Fibroblast of skin of left biceps (primary cell): ENCODE measurements around the gene ZNF343.
"Not testable (repeated sequence)": the region's sequence is repeated elsewhere in the genome, so short reads cannot be mapped to it uniquely, and the experiment has no call there.

ENCODE experiments used
- DNase-seq, 2 experiments: peaks; one replicate each; pipeline ENCODE4 v3.0.0-alpha.2; 2013; ENCODE audit warnings: low read depth in 2 of 2

ZNF343 gene

GRCh38 chr20:2521369-2522305 lies 12.9 kb upstream of the ZNF343 start:
- DNase-seq, result no peak

GRCh38 chr20:2520617-2521016 lies 11.9 kb upstream of the ZNF343 start:
- DNase-seq, result no peak

- DNase-seq, result peak; percentile 86 to 88
Observed at GRCh38 chr20:2519115-2519809, 10.5 kb upstream of the ZNF343 start.

DNA sequence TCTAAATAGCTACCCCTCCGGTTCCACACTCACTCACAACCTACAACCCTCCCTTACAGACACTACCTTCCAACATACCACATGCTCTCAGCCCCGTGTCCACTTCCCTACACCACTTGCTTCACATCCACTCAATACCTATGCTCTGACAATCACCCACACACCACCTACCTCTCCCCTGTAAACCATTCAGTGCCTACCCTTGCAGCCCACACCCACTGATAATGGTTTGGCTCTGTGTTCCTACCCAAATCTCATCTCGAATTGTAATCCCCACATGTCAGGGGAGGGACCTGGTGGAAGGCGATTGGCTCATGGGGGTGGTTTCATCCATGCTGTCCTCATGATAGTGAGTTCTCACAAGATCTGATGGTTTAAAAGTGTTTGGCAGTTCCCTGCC lies 9.8 kb upstream of the ZNF343 start:
- no peak for DNase-seq

GRCh38 chr20:2518096-2518495 lies 9.4 kb upstream of the ZNF343 start:
- no peak for DNase-seq

DNA sequence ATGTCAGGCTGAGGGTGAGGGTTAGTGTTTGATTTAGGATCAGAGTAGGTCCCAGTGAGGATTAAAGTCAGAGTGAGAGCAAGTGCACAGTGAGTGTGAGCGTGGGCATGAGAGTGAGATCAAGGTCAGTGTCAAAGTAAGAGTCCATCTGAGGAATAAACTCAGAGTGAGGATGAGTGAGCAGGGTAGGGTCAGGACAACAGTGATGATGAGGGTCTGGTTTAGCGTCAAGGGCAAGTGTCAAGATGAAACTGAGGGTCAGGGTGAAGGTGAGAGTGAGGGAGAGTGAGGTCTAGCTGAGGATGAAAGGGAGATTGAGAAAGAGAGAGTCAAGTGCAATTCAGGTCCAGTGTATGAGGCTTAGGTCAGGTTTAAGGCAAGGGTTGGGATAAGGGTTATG lies 7.7 kb upstream of the ZNF343 start:
- DNase-seq, result no peak

GRCh38 chr20:2515203-2515602 lies 6.5 kb upstream of the ZNF343 start:
- no peak for DNase-seq

DNA sequence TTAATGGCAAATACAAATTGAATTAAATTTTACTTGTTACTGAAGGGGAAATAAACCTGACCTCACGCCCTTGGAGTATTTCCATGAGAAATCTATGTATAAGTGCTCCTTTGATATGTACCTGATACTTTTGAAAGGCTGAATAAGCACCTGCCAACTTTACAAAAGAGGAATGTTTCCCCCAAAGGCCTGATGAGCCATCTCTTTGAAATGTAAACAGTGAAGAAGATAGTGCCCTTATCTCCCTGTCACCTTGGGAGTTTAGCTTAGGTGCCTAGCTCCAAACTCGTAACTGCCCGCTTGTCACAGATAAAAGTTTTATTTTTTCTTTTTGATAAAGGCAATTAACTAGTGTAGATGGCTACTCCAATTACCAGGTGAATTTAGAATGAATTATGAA lies 1.1 kb upstream of the ZNF343 start:
- DNase-seq, result no peak

DNA sequence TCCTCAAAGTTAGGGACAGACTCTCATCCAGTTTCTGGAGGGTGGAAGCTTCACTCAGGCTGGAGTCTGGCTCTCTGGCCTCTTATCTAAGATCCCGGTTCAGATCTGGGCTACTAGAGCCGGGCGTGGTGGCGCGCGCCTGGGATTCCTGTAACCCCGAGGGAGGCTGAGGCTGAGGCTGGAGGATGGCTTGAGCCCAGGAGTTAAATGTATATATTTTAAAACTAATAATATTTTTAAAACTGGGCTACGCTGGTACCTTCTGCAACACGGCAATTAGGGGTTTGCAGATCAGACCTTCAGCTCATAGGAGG lies 710 bp upstream of the ZNF343 start:
- no peak for DNase-seq

GRCh38 chr20:2507875-2508630 lies 662 bp downstream of the ZNF343 start:
- no peak for DNase-seq

DNA sequence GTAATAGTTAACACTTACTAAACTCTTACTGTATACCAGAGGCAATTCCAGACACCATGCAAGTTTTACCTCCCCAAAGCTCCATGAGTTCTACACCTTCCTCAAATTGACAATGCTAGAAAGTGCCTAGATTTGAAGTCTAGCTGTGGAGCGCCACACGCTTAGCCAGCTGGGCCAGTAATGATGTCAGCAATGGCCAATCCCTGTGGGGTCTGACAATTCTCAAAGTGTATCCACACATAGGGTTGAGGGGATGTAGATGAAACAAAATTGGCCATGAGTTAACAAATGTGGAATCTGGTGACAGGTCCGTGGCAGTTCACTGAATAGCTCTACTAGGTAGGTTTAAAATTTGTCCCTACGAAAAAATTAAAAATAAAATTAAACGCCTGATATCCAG lies 1.3 kb downstream of the ZNF343 start:
- DNase-seq, result no peak

- not testable (repeated sequence) for DNase-seq
Observed at GRCh38 chr20:2506426-2506825, 2.3 kb downstream of the ZNF343 start.

GRCh38 chr20:2504803-2505202 lies 3.9 kb downstream of the ZNF343 start:
- DNase-seq, result not testable (repeated sequence)

DNA sequence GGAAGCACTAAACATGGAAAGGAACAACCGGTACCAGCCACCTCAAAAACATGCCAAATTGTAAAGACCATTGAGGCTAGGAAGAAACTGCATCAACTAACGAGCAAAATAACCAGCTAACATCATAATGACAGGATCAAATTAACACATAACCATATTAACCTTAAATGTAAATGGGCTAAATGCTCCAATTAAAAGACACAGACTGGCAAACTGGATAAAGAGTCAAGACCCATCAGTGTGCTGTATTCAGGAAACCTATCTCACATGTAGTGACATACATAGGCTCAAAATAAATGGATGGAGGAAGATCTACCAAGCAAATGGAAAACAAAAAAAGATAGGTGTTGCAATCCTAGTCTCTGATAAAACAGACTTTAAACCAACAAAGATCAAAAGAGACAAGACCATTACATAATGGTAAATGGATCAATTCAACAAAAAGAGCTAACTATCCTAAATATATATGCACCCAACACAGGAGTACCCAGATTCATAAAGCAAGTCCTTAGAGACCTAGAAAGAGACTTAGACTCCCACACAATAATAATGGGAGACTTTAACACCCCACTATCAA lies 5.8 kb downstream of the ZNF343 start:
- not testable (repeated sequence) for DNase-seq

DNA sequence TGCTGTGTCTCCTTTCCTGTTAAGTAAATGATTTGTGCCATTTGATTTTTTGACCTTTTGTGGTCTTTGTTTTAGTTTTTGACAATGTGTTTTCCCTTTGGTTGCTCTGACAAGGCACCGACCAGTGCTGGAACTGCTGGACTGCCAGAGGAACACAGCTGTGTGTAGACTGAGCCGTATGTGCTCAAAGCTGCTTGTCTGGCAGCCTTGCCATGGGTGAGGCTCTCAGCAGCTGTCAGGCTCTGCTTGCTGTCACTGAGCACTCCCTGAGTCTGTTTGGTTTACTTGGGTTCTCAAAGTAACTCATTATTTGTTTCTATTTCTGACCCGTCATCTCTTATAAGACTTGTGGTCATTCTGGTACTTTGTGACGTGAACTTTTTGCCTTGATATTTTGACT lies 23.1 kb downstream of the ZNF343 start:
- no peak for DNase-seq

GRCh38 chr20:2485080-2485479 lies 23.6 kb downstream of the ZNF343 start:
- no peak for DNase-seq

GRCh38 chr20:2483504-2483903 lies 25.2 kb downstream of the ZNF343 start:
- DNase-seq, result no peak

DNA sequence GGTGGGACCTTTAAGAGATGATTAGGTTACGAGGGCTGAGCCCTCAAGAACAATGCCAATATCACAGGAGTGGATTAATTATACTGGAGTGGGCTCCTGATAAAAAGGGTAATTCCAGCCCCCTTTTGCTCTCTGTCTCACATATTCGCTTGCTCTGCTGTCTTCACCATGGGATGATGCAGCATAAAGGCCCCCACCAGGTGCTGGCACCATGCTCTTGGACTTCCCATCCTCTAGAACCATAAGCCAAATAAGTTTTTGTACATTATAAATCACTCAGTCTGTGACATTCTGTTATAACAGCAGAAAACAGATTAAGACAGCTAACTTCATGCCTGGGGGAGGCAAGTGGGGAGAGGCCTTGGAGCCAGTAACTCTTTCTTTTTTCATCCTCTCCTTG lies 28.3 kb downstream of the ZNF343 start:
- no peak for DNase-seq

DNA sequence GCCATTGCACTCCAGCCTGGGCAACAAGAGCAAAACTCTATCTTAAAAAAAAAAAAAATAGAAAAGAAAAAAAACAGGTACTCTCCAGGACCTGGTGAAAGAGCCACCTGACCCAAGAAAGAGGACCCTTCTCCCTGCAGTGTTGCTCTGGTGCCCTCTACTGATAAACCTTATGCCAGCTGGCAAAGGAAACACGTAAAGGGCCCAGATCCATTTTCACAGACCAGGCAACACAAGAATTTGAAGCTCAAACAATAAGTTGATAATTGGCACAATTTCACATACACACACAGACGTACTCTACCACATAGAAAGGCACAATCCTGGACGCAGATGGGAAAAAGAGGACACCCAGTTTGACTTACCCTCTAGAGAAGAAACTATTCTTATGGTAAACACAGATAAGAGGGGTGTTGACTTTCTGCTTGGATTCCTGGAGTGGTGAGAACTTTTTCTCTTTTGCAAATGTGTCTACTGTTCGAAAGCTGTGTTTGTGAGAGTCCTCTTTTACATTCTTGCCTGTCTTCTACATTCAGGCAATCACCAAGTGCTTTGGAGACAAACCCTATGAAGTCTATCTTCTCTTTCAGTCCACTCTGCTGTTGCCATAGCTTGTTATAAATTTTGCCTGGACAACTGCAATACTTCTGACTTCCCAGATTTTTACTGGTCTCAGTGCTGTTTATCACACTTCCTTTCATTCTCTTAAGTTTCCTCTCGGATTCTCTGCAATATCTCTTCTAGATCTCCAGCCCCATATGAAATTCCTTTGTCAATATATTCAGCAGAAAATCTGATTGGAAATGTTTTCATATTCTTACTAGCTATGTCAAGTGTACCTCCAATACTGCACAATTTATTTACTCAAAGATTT lies 31.7 kb downstream of the ZNF343 start:
- DNase-seq, result no peak

DNA sequence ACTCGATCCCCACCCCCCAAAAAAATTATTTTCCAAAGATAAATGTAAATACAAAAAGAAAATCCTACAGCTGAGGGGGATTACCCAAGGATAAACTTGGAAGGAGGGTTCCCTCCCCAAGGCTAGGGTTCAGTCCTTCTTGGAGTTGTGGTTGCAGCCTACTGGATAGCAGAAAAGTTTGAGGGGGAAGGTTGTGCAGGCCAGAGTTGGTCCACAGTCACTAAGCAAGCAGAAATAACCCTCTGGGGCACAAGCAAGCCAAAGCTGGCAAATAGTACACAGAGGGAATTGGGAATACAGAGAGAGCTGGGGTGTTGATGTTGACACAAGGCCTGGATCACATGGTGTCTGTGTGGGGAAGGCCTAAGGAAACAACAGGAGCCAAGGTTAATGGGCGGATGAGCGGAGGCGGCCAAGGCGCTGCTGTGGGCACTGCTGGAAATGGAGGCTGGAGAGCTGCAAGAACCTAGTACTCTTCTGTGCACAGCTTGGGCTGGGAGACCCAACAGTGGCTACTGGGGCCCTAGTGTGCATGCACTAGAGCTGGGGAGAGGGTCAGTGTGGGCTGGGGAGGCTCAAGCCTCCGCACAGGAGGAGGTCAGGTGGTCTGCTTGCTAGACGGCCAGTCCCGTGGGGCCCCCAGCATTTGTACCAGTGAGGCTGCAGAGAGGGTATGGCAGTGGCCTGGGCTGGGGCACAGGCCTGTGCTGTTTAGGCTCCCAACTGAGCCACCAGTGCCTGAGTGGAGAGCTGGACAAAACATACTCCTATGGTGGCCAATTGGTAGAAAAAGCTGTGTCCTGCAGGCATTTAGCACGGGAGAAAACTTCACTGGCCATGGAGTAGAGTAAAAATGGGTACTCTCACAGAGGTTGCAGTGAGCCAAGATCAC lies 32.6 kb downstream of the ZNF343 start:
- DNase-seq, result no peak
